Nephron progenitor cell (in vitro differentiated cells): ENCODE results near the gene ARID3B.
"Not testable (repeated sequence)": the region's sequence is repeated elsewhere in the genome, so short reads cannot be mapped to it uniquely, and the experiment has no call there.

Experiments used
- DNase-seq: peaks from one replicate; pipeline ENCODE4 v3.0.0; 2021
- H3K27ac Mint-ChIP-seq: 2 replicates; pipeline ENCODE4 v1.8.0; 2021; ENCODE audit warnings: mild to moderate bottlenecking, moderate library complexity, mixed read lengths
- H3K27me3 Mint-ChIP-seq: 2 replicates; pipeline ENCODE4 v1.8.0; 2021; ENCODE audit warnings: mild to moderate bottlenecking, low read depth, mixed read lengths; ENCODE audit not compliant: poor library complexity
- H3K36me3 Mint-ChIP-seq: 2 replicates; pipeline ENCODE4 v1.8.0; 2021; ENCODE audit warnings: low read depth, mixed read lengths
- H3K4me1 Mint-ChIP-seq: 2 replicates; pipeline ENCODE4 v1.8.0; 2021; ENCODE audit warnings: mixed read lengths
- H3K4me3 Mint-ChIP-seq: 2 replicates; pipeline ENCODE4 v1.8.0; 2021; ENCODE audit warnings: mild to moderate bottlenecking, moderate library complexity, mixed read lengths
- H3K9me3 Mint-ChIP-seq: 2 replicates; pipeline ENCODE4 v1.8.0; 2021; ENCODE audit warnings: mild to moderate bottlenecking, moderate library complexity, mixed read lengths
- TF ChIP-seq, protein P1 (sequence below): fragments of 200-600 bp; sonication (generic); IDR thresholded peaks from 2 replicates; pipeline ENCODE4 v1.5.0; 2021; ENCODE audit warnings: antibody characterized with exemption

ARID3B gene

DNA sequence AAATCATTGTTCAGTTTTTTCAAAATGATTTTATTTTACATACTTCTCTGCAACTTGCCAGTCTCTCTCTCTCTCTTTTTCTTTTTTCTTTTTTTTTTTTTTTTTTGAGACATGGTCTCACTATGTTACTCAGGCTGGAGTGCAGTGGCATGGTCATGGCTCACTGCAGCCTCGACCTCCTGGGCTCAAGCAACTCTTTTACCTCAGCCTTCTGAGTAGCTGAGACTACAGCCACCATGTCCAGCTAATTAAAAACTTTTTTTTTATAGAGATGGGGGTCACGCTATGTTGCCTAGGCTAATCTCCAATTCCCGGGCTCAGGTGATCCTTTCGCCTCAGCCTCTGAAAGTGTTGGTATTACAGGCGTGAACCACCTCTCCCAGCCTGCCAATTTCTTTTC lies 12.1 kb upstream of the ARID3B start:
- H3K4me3 Mint-ChIP-seq = no peak overlapping the region
- no peaks in the 10 kb centered on the region for H3K27me3 Mint-ChIP-seq
- DNase-seq = no peak
- H3K9me3 Mint-ChIP-seq = no peaks in the 10 kb centered on the region
- H3K4me1 Mint-ChIP-seq = peaks cover 20% of the 10 kb centered on the region
- no peaks in the 10 kb centered on the region for H3K36me3 Mint-ChIP-seq
- TF ChIP-seq, protein P1, sequence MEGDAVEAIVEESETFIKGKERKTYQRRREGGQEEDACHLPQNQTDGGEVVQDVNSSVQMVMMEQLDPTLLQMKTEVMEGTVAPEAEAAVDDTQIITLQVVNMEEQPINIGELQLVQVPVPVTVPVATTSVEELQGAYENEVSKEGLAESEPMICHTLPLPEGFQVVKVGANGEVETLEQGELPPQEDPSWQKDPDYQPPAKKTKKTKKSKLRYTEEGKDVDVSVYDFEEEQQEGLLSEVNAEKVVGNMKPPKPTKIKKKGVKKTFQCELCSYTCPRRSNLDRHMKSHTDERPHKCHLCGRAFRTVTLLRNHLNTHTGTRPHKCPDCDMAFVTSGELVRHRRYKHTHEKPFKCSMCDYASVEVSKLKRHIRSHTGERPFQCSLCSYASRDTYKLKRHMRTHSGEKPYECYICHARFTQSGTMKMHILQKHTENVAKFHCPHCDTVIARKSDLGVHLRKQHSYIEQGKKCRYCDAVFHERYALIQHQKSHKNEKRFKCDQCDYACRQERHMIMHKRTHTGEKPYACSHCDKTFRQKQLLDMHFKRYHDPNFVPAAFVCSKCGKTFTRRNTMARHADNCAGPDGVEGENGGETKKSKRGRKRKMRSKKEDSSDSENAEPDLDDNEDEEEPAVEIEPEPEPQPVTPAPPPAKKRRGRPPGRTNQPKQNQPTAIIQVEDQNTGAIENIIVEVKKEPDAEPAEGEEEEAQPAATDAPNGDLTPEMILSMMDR = no peak
- H3K27ac Mint-ChIP-seq = no peak overlapping the region

DNA sequence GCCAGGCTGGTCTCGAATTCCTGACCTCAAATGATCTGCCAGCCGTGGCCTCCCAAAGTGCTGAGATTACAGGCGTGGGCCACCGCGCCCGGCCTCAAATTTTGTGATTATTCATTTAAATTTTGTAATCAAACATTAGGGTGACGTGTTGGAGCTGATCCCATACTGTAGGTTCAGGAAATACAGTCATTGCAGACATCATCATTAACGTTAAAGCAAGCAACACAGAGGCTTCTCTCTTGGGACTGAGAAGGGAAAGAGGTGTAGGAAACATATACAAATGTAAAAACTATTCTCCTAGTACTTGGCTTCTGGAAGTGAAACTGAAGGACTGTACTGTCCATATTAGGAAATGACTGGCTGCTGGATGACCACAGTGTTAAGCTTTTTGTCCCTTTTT lies 11.1 kb upstream of the ARID3B start:
- no peaks in the 10 kb centered on the region for H3K27me3 Mint-ChIP-seq
- DNase-seq = no peak
- H3K4me3 Mint-ChIP-seq = no peak overlapping the region
- H3K4me1 Mint-ChIP-seq = peaks cover 20% of the 10 kb centered on the region
- no peaks in the 10 kb centered on the region for H3K9me3 Mint-ChIP-seq
- H3K36me3 Mint-ChIP-seq = no peaks in the 10 kb centered on the region
- no peak overlapping the region for H3K27ac Mint-ChIP-seq
- TF ChIP-seq, protein P1 = no peak

DNA sequence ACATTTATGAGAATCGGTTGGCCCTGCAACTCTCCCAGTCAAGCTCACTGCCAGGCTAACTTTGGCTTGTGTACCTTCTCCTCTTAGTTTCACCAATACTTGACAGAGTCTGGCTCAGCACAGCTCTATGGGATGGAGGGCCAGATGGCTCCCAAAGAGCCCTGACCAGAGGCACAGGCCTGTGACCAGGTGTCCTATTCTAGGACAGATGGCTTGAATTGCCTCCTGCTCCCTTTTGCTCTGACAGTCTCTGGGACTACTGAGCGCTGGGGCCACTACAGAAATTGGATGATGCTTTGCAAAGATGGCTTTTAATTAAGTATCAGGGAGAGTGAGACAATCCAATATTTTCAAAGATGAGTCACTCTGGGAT lies 10.3 kb upstream of the ARID3B start:
- peak overlapping the region; percentile 93 for H3K27ac Mint-ChIP-seq
- peaks cover 20% of the 10 kb centered on the region for H3K4me1 Mint-ChIP-seq
- H3K27me3 Mint-ChIP-seq = no peaks in the 10 kb centered on the region
- no peaks in the 10 kb centered on the region for H3K36me3 Mint-ChIP-seq
- TF ChIP-seq, protein P1 = no peak
- no peak overlapping the region for H3K4me3 Mint-ChIP-seq
- no peak for DNase-seq
- no peaks in the 10 kb centered on the region for H3K9me3 Mint-ChIP-seq

DNA sequence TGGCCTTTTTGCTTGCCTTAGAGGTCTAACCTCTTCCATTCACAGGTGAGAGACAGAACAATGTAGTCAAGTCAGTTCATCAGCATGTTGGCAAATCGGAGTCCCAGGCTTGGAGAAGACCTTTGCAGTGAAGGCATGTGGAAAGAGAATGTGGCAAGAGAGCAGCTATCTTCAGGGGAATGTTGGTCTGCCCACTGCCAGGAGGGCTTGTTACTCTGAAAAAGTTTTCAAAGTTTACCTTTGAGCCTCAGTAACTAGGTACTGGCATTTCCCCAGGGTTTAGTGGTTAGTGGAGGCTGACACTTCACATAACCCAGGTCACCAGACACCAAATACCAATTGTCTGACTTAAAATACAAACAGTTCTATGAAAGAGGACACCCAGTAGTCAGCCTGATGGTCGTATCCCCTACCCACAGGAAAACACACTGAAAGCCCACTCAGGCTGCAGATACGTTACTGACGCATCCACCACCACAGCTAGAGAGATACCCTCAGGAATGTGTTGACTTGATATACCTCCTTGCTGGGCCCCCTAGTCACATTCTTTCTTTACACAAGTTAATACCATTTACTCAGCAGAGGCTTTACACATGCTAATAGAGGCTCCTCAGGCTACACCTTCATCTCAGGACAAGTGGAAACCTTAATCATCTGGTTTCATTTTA lies 9.7 kb upstream of the ARID3B start:
- H3K27ac Mint-ChIP-seq = peak overlapping the region; percentile 93
- H3K9me3 Mint-ChIP-seq = no peaks in the 10 kb centered on the region

DNA sequence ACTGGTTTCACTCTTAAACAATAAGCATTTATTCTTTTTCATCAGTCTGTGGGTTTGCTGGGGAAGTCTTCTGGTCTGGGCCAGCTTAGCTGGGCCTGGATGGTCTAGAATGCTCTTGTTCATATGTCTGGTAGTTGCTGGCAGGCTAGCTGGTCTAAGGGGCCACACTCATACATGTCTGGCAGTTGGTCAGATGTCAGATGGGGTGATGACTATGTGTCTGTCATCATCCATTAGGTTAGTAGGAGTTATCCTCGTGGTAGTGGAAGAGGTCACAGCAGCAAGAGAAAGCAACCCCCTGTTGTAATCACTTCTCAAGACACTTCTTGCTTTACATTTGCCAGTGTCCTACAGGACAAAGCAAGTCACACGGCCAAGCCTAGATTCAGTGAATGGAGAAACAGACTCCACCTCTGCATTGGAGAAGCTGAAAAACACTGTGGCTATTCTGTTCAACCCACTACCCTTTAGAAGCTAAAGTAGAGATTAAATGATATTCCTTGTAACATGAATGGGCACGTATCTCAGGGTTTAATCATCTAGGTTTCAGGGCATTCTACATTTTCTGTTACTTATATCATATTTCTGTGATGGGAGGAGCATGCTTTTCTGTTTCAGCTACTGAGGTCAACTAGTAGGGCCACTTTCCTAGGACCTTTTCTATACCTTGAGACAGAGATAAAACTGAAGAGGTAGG lies 5.5 kb upstream of the ARID3B start:
- Mint-ChIP-seq H3K9me3 (no peaks in the 10 kb centered on the region), H3K27me3 (peaks cover 4% of the 10 kb centered on the region), H3K4me1 (peaks cover 31% of the 10 kb centered on the region), H3K27ac (peak overlapping the region; percentile 65), H3K4me3 (no peak overlapping the region), H3K36me3 (no peaks in the 10 kb centered on the region)
- DNase-seq = no peak
- TF ChIP-seq, protein P1 = no peak

More for the DNA sequence above, 9.7 kb upstream of the ARID3B start:
- H3K36me3 Mint-ChIP-seq = no peaks in the 10 kb centered on the region
- no peak for DNase-seq
- no peaks in the 10 kb centered on the region for H3K27me3 Mint-ChIP-seq
- H3K4me3 Mint-ChIP-seq = no peak overlapping the region
- TF ChIP-seq, protein P1 = no peak
- H3K4me1 Mint-ChIP-seq = peaks cover 20% of the 10 kb centered on the region

DNA sequence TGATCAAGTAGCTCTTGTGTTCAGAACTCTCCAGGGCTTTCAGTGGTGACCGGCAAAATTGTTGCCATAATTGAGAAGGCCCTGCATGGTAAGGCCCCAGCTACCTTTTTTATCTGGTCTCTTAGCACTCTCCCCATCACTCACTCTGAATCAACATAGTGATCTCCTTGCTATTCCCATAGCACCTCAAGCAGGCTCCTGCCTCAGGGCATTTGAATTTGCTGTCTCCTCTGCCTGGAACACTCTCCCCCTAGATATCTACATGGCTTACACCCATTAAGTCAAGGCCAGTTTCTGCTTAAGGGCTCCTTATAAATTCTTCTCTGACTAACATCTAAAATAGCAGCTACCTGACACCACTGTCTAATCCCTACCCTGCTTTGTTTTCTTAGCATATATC lies 3.3 kb upstream of the ARID3B start:
- Mint-ChIP-seq H3K9me3 (no peaks in the 10 kb centered on the region), H3K27ac (no peak overlapping the region), H3K4me1 (peaks cover 35% of the 10 kb centered on the region), H3K27me3 (peaks cover 8% of the 10 kb centered on the region), H3K36me3 (no peaks in the 10 kb centered on the region), H3K4me3 (no peak overlapping the region)
- no peak for DNase-seq
- TF ChIP-seq, protein P1 = no peak

DNA sequence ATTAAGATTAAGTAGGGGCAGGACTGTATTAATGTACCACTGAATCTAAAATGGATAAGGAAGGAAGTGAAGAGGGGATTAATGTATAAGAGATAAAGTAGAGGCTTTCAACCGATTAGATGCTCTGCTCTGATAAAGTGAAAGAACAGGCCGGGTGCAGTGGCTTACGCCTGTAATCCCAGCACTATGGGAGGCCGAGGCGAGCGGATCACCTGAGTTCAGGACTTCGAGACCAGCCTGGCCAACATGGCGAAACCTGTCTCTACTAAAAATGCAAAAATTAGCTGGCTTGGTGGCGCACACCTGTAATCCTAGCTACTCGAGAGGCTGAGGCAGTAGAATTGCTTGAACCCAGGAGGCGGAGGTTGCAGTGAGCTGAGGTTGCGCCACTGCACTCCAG lies 1.5 kb upstream of the ARID3B start:
- Mint-ChIP-seq H3K27ac (peak overlapping the region; percentile 90), H3K4me1 (peaks cover 52% of the 10 kb centered on the region), H3K4me3 (peak overlapping the region; percentile 99)
- H3K9me3 Mint-ChIP-seq, H3K36me3 Mint-ChIP-seq, H3K27me3 Mint-ChIP-seq, DNase-seq: not testable (repeated sequence)
